HG03378 (cell line): ENCODE results near the gene TMEM106C.

Source experiments
- ATAC-seq: cut with Tn5 transposase; IDR thresholded peaks from one replicate; pipeline ENCODE4 v1.9.1; 2021; ENCODE audit warnings: mild to moderate bottlenecking, moderate library complexity; ENCODE audit not compliant: unreplicated experiment

The TMEM106C gene

GRCh38 chr12:47979166-47979565, 15.8 kb downstream of the TMEM106C start:
- no peak for ATAC-seq

GRCh38 chr12:47979686-47980085, 16.3 kb downstream of the TMEM106C start:
- no peak for ATAC-seq

GRCh38 chr12:47980197-47980596, 16.8 kb downstream of the TMEM106C start:
- no peak for ATAC-seq

- ATAC-seq: no peak
Observed at GRCh38 chr12:47980779-47981495, 17.5 kb downstream of the TMEM106C start.

GRCh38 chr12:47981496-47982260, 18.3 kb downstream of the TMEM106C start:
- no peak for ATAC-seq

GRCh38 chr12:47982311-47982710, 18.9 kb downstream of the TMEM106C start:
- no peak for ATAC-seq

GRCh38 chr12:47982770-47983169, 19.4 kb downstream of the TMEM106C start:
- ATAC-seq: no peak

- no peak for ATAC-seq
Observed at GRCh38 chr12:47983541-47984115, 20.2 kb downstream of the TMEM106C start.

GRCh38 chr12:47984331-47984801, 21.0 kb downstream of the TMEM106C start:
- ATAC-seq: no peak

GRCh38 chr12:47985596-47986290, 22.3 kb downstream of the TMEM106C start:
- no peak for ATAC-seq

GRCh38 chr12:47986291-47986660, 22.9 kb downstream of the TMEM106C start:
- no peak for ATAC-seq

GRCh38 chr12:47986832-47987231, 23.4 kb downstream of the TMEM106C start:
- no peak for ATAC-seq

- ATAC-seq: no peak
Observed at GRCh38 chr12:47987411-47988072, 24.1 kb downstream of the TMEM106C start.

GRCh38 chr12:47988073-47989022, 25.0 kb downstream of the TMEM106C start:
- no peak for ATAC-seq

GRCh38 chr12:47989023-47989417, 25.6 kb downstream of the TMEM106C start:
- no peak for ATAC-seq

GRCh38 chr12:47989666-47990065, 26.3 kb downstream of the TMEM106C start:
- ATAC-seq: no peak

- peak; percentile 95 for ATAC-seq
Observed at GRCh38 chr12:47990351-47991105, 27.1 kb downstream of the TMEM106C start.

- ATAC-seq: no peak
Observed at GRCh38 chr12:47991106-47992061, 28.0 kb downstream of the TMEM106C start.
